Prostate gland (tissue), 2 donors: ENCODE measurements around the gene PPP1R3D.

Source experiments
- CTCF ChIP-seq, 4 experiments: fragments of 200-600 bp in 2 of 4; fragments of 450-650 bp in 2 of 4; sonication (generic) in 2 of 4; IDR thresholded peaks; 1 replicate in 3 of 4; 2 replicates in 1 of 4; pipeline ENCODE4 v1.5.1; 2016 to 2019; ENCODE audit warnings: antibody characterized with exemption in 4 of 4, mild to moderate bottlenecking in 2 of 4, moderate library complexity in 2 of 4
- POLR2A ChIP-seq: fragments of 450-650 bp; IDR thresholded peaks from one replicate; pipeline ENCODE4 v1.6.1; 2016; ENCODE audit warnings: antibody characterized with exemption, mild to moderate bottlenecking

GRCh38 chr20:59933296-59933848 lies 6.7 kb downstream of the PPP1R3D start, which contains the start of gene SYCP2:
- no peak for TF ChIP-seq CTCF (IDR thresholded peaks at IDR 0.05)
- no peak for TF ChIP-seq POLR2A
